Measurements from ENCODE around the gene BHLHA15.
A peak's percentile ranks its signal among the peaks of the same experiment; 100 is the strongest.

Gene BHLHA15

DNA sequence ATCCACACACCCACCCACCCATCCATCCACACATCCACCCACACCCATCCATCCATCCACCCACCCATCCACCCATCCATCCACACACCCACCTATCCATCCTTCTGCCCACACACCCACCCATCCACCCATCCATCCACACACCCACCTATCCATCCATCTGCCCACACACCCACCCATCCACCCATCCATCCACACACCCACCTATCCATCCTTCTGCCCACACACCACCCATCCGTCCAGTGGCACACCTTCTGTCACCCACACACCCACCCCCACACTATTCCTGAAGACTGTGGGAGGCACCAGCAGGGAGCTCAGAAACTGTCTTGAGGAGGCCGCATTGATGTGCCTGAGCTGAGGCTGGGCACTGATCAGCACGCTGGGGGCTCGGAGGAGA is 31.7 kb downstream of the BHLHA15 start:
- DNase-seq (ENCODE audit: low read depth, low spot score): no peak

DNA sequence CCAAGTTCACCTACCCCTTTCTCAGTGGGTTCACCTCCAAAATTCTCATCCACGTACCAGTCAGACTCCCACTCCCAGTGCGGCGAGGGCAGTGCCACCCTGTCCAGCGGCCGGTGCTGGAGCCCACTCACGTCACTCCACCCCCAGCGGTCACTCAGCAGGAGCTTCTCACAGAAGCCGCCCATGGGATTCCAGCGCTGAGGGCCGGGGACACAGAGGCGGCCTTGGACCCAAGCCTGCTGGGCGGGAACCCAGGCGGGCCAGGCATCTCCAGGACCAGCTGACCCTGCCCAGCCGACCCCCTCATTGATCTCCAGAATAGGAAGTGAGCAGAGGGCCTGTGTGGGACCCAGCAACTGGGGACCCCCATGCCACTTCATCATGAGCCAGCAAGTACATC is 33.6 kb downstream of the BHLHA15 start:
- no peak for DNase-seq (ENCODE audit: low read depth, low spot score)

DNA sequence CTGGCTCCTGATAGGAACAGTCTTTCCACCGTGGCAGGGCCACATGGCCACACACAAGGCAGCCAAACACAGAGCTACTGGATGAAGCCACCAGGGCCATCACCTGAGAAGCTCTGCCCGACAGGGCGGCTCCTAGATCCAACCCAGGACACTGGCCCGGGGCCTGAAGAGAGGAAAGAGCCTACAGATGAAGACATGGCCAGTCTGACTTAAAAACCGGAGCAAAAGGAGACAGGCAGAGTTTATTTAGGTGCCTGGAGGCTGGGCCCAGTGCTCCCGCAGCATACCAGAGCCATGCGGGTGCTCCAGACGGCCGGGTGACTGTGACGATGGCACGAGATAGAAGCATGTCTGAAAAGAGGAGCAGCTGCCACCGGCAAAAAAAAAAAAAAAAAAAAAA is 36.9 kb downstream of the BHLHA15 start:
- no peak for DNase-seq (ENCODE audit: low read depth, low spot score)

DNA sequence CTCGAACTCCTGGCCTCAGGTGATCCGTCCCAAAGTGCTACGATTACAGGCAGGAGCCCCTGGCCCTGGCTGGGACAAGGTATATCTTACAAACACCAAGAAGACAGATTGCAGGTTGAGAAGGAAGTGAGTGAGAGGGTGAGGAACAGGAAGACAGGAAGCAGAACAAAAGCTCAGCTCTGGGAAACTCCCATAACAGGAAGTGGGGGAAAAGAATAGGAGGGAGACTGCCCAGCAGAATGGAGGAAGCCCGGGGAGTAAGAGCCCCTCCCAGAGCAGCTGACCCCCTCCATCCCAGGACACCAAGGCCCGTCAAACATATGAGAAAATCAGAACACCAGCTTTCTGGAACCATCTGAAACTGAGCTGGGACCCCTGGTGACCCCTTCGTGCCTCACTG is 37.9 kb downstream of the BHLHA15 start:
- DNase-seq (ENCODE audit: low read depth, low spot score): no peak

DNA sequence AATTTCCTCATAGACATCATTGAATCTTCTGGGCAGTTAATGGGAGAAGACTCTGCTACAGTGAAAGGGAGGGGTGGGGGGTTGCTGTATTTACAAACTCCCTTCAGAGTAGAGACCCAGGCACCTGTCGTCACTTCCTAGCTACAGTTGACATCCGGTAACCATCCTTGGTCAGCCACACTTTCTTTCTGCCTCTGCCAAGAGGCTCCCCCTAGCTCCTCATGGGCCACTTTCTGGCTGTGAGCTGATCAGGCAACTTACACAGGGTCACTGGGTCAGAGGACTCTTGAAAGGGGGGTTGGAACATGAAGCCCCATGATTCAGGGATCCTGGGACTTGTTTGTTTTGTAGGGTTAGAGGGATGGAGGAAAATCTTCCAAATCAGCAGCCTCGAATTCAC is 39.5 kb downstream of the BHLHA15 start:
- DNase-seq (ENCODE audit: low read depth, low spot score): no peak

DNA sequence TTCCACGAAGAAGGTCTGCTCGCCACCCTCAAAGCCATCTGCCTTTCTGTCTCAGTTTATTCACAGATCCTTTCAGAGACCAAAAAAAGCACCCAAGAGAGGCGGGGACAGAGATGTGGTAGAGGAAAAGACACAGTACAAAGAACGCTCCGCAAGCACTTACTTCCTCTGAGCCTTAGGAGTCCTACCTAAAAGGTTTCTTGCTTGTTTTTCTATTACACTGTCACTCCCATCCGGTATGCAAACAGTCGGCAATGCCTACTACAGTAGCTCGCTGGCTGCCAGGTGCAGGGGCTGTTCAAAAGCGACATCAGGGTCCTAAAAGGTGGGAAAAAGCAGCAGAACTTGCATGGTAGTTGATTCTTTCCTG is 40.0 kb downstream of the BHLHA15 start:
- DNase-seq (ENCODE audit: low read depth, low spot score): no peak

DNA sequence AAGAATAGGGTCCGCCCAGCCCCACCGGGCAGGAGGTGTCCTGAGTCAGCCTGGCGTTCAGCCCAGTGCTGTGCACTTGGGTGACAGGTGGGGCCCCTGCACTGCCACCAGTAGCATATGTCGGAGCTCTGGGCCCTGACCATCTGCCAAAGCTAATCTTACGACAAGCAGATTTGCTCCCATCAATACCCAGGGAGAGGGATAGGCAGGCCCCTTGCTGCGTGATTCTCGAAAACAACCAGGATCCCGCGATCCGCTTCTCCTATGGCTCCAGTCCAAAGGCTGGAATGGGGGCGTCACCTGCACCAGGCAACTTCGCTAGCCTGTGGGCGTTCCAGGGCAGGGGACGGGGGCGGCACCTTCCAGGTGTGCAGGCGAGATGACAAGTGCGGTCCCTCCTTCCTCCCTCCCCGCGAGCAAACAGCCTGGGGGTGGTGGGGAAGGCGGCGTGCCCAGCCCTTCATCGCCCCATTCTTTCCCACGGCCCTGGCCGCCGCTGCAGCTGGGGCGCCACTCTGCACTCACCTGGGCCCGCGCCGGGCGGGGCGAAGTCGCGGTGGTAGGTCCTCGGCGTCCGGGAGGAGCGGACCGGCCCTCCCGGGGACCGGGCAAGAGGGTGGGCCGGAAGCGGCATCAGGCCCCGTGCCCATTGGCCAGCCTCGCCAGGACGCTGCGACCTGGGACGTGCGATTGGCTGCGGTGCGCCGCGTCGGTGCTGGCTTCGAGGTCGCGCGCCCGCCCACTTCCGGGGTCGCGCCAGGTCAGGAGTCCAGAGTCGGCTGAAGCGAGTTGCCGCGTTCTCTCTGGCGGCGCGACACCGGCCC is 40.6 kb downstream of the BHLHA15 start, which contains the start of gene TECPR1:
Gene TECPR1, minus strand, starts transcription at position 632 of the 824 bp plus-strand sequence. CDS start 6,086 bp downstream, outside the sequence.
- peak; percentile 54 for DNase-seq (ENCODE audit: low read depth, low spot score)

DNA sequence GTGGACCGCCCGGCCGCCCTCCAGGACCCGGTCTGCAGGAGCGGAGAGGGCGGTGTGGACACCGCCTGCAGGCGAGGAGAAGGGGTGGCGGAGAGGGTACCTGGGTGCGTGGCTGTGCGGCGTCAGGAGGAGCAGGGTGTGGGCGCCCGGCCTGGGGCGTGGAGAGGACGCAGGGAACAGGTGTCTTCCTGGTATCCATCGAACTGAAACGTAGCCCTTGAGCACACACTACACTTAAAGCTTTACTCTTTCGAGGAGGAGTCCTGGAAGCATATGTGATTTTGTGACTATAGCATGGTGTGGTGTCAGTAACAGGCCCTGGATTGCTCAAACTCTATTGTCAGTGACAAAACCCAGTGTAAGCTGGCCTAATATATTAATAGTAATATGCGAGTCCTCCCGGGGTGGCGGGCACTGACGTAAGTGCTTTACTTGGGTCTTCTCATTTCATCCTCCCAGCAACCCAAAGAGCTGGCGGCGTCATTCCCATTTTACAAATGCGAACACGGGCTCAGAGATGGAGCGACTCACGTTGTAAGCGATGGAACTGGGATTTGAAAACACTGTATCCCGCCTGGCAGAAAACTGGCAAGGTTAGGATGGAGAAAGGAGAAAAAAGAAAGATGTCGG is 41.3 kb downstream of the BHLHA15 start:
- DNase-seq (ENCODE audit: low read depth, low spot score): no peak

DNA sequence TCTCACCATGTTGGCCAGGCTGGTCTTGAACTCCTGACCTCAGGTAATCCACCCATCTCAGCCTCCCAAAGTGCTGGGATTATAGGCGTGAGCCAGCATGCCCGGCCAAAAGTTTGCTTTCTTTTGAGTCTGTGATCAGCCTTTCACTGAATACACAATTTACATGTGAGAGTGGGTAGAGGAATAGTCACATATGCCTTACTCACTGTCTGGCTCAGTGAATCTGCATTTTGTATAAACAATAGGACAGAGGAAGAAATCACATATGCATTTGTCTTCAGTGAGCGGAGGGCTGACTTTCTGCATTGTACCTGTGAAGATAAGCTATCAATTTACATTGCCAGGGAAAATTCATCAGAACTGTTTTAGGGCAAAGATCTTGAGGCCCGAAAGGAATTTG is 43.3 kb downstream of the BHLHA15 start:
- no peak for DNase-seq (ENCODE audit: low read depth, low spot score)

DNA sequence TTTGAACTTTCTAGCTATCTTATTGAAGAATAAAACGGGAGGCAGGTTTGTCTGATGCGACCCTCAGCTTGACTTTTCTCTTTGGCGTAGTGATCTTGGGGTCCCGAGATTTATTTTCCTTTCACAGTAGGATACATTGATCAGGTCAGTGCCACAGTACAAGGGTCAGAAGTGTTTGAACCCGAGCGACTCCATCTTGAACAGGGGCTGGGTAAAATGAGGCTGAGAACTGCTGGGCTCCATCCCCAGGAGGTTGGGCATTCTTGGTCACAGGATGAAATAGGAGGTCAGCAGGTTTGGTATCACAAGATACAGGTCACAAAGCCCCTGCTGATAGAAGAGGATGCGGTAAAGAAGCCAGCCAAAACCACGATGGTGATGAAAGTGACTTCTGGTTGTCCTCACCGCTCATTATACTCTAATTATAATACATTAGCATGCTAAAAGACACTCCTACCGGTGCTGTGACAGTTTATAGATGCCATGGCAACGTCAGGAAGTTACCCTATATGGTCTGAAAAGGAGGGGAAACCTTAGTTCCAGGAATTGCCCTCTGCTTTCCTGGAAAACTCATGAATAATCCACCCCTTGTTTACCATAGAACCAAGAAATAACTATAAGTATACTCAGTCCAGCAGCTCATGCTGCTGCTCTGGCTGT is 43.8 kb downstream of the BHLHA15 start:
- DNase-seq (ENCODE audit: low read depth, low spot score): no peak

DNA sequence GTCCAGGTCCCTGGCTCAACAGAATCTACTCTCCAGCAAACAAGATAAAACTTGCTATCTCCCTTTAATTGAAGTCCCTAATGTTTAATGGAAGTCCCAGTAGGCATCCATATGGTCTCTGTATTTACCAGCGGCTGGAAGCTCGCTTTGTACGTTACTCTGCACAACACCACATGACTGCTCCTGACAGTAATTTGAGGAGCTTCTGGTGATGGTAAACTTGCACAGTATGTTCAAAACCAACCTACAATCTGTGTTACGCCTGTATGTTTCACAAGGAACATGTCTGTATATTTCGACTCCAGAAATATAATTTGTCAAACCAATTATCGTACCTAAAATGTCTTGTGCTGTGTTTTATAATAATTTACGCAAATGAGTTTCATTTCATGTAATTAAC is 45.2 kb downstream of the BHLHA15 start:
- no peak for DNase-seq (ENCODE audit: low read depth, low spot score)

DNA sequence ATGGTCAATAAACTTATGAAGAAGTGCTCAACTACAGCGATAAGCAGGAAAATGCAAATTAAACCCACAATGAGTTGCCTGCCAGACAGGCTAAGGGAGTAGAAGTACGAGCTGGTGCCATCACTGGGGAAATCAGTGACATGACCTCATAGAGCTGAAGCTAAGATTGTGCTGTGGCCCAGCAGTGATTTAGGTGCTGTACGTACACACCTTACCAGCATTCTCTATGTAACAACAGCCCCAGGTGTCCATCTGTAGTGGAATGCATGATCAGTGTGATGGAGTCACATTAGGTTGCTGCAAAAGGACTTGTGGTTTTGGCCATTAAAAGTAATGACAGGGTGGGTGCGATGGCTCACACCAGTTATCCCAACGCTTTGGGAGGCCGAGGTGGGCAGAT is 46.5 kb downstream of the BHLHA15 start:
- DNase-seq (ENCODE audit: low read depth, low spot score): no peak
